ENCODE results near the gene PCDHGC4.

Gene PCDHGC4

GRCh38 chr5:141518618-141519015, 33.8 kb downstream of the PCDHGC4 start:
- Histone ChIP-seq H3K4me1 (ENCODE audit: insufficient read depth, low read length) (peaks cover 39% of the 10 kb centered on the region), H3K27me3 (ENCODE audit: insufficient read depth, low read length) (no peaks in the 10 kb centered on the region), H3K36me3 (ENCODE audit: insufficient read depth, low read length) (peaks cover 29% of the 10 kb centered on the region), H2AFZ (ENCODE audit: low read depth, low read length) (no peak overlapping the region), H3K4me3 (ENCODE audit: low read length) (no peak overlapping the region), H3K9me3 (ENCODE audit: low read length) (no peaks in the 10 kb centered on the region)

- Histone ChIP-seq H3K9me3 (ENCODE audit: low read length) (no peaks in the 10 kb centered on the region), H3K27me3 (ENCODE audit: insufficient read depth, low read length) (no peaks in the 10 kb centered on the region), H3K4me1 (ENCODE audit: insufficient read depth, low read length) (peaks cover 34% of the 10 kb centered on the region), H2AFZ (ENCODE audit: low read depth, low read length) (no peak overlapping the region), H3K4me3 (ENCODE audit: low read length) (no peak overlapping the region), H3K36me3 (ENCODE audit: insufficient read depth, low read length) (peaks cover 35% of the 10 kb centered on the region)
Observed at GRCh38 chr5:141519605-141520565, 35.1 kb downstream of the PCDHGC4 start.

GRCh38 chr5:141521244-141521781, 36.5 kb downstream of the PCDHGC4 start:
- Histone ChIP-seq H3K36me3 (ENCODE audit: insufficient read depth, low read length) (peaks cover 39% of the 10 kb centered on the region), H3K4me1 (ENCODE audit: insufficient read depth, low read length) (peaks cover 32% of the 10 kb centered on the region), H3K4me3 (ENCODE audit: low read length) (no peak overlapping the region), H3K9me3 (ENCODE audit: low read length) (no peaks in the 10 kb centered on the region), H2AFZ (ENCODE audit: low read depth, low read length) (no peak overlapping the region), H3K27me3 (ENCODE audit: insufficient read depth, low read length) (no peaks in the 10 kb centered on the region)

GRCh38 chr5:141522301-141522700, 37.5 kb downstream of the PCDHGC4 start:
- peaks cover 41% of the 10 kb centered on the region for H3K36me3 ChIP-seq (ENCODE audit: insufficient read depth, low read length)
- H3K4me1 ChIP-seq (ENCODE audit: insufficient read depth, low read length), result peaks cover 32% of the 10 kb centered on the region
- no peak overlapping the region for H3K4me3 ChIP-seq (ENCODE audit: low read length)
- H3K9me3 ChIP-seq (ENCODE audit: low read length), result no peaks in the 10 kb centered on the region
- no peak overlapping the region for H2AFZ ChIP-seq (ENCODE audit: low read depth, low read length)
- no peaks in the 10 kb centered on the region for H3K27me3 ChIP-seq (ENCODE audit: insufficient read depth, low read length)

GRCh38 chr5:141523991-141524390, 39.2 kb downstream of the PCDHGC4 start:
- Histone ChIP-seq H3K9me3 (ENCODE audit: low read length) (no peaks in the 10 kb centered on the region), H3K36me3 (ENCODE audit: insufficient read depth, low read length) (peaks cover 47% of the 10 kb centered on the region), H3K4me1 (ENCODE audit: insufficient read depth, low read length) (peaks cover 32% of the 10 kb centered on the region), H3K4me3 (ENCODE audit: low read length) (no peak overlapping the region), H2AFZ (ENCODE audit: low read depth, low read length) (no peak overlapping the region), H3K27me3 (ENCODE audit: insufficient read depth, low read length) (no peaks in the 10 kb centered on the region)

GRCh38 chr5:141524604-141525597, 40.1 kb downstream of the PCDHGC4 start:
- Histone ChIP-seq H3K4me1 (ENCODE audit: insufficient read depth, low read length) (peaks cover 32% of the 10 kb centered on the region), H3K9me3 (ENCODE audit: low read length) (no peaks in the 10 kb centered on the region), H2AFZ (ENCODE audit: low read depth, low read length) (no peak overlapping the region), H3K4me3 (ENCODE audit: low read length) (no peak overlapping the region), H3K27me3 (ENCODE audit: insufficient read depth, low read length) (no peaks in the 10 kb centered on the region), H3K36me3 (ENCODE audit: insufficient read depth, low read length) (peaks cover 50% of the 10 kb centered on the region)

GRCh38 chr5:141525653-141526052, 40.8 kb downstream of the PCDHGC4 start:
- Histone ChIP-seq H3K4me3 (ENCODE audit: low read length) (no peak overlapping the region), H3K36me3 (ENCODE audit: insufficient read depth, low read length) (peaks cover 50% of the 10 kb centered on the region), H3K27me3 (ENCODE audit: insufficient read depth, low read length) (no peaks in the 10 kb centered on the region), H3K9me3 (ENCODE audit: low read length) (no peaks in the 10 kb centered on the region), H3K4me1 (ENCODE audit: insufficient read depth, low read length) (peaks cover 29% of the 10 kb centered on the region), H2AFZ (ENCODE audit: low read depth, low read length) (no peak overlapping the region)

GRCh38 chr5:141527426-141527825, 42.6 kb downstream of the PCDHGC4 start:
- Histone ChIP-seq H3K27me3 (ENCODE audit: insufficient read depth, low read length) (no peaks in the 10 kb centered on the region), H3K4me1 (ENCODE audit: insufficient read depth, low read length) (peaks cover 13% of the 10 kb centered on the region), H2AFZ (ENCODE audit: low read depth, low read length) (no peak overlapping the region), H3K4me3 (ENCODE audit: low read length) (no peak overlapping the region), H3K9me3 (ENCODE audit: low read length) (no peaks in the 10 kb centered on the region), H3K36me3 (ENCODE audit: insufficient read depth, low read length) (peaks cover 52% of the 10 kb centered on the region)

- Histone ChIP-seq H2AFZ (ENCODE audit: low read depth, low read length) (no peak overlapping the region), H3K9me3 (ENCODE audit: low read length) (no peaks in the 10 kb centered on the region), H3K4me1 (ENCODE audit: insufficient read depth, low read length) (peaks cover 13% of the 10 kb centered on the region), H3K4me3 (ENCODE audit: low read length) (no peak overlapping the region), H3K36me3 (ENCODE audit: insufficient read depth, low read length) (peaks cover 56% of the 10 kb centered on the region), H3K27me3 (ENCODE audit: insufficient read depth, low read length) (no peaks in the 10 kb centered on the region)
Observed at GRCh38 chr5:141528291-141528984, 43.6 kb downstream of the PCDHGC4 start.

- Histone ChIP-seq H3K36me3 (ENCODE audit: insufficient read depth, low read length) (peaks cover 55% of the 10 kb centered on the region), H3K9me3 (ENCODE audit: low read length) (no peaks in the 10 kb centered on the region), H3K27me3 (ENCODE audit: insufficient read depth, low read length) (no peaks in the 10 kb centered on the region), H2AFZ (ENCODE audit: low read depth, low read length) (no peak overlapping the region), H3K4me3 (ENCODE audit: low read length) (no peak overlapping the region), H3K4me1 (ENCODE audit: insufficient read depth, low read length) (peaks cover 12% of the 10 kb centered on the region)
Observed at GRCh38 chr5:141529002-141529401, 44.2 kb downstream of the PCDHGC4 start.

- Histone ChIP-seq H2AFZ (ENCODE audit: low read depth, low read length) (no peak overlapping the region), H3K9me3 (ENCODE audit: low read length) (no peaks in the 10 kb centered on the region), H3K27me3 (ENCODE audit: insufficient read depth, low read length) (no peaks in the 10 kb centered on the region), H3K4me3 (ENCODE audit: low read length) (no peak overlapping the region), H3K4me1 (ENCODE audit: insufficient read depth, low read length) (peaks cover 7% of the 10 kb centered on the region), H3K36me3 (ENCODE audit: insufficient read depth, low read length) (peaks cover 53% of the 10 kb centered on the region)
Observed at GRCh38 chr5:141529873-141530272, 45.0 kb downstream of the PCDHGC4 start.

GRCh38 chr5:141532726-141533125, 47.9 kb downstream of the PCDHGC4 start:
- H2AFZ ChIP-seq (ENCODE audit: low read depth, low read length), result no peak overlapping the region
- H3K4me3 ChIP-seq (ENCODE audit: low read length), result no peak overlapping the region
- H3K4me1 ChIP-seq (ENCODE audit: insufficient read depth, low read length), result peaks cover 3% of the 10 kb centered on the region
- H3K9me3 ChIP-seq (ENCODE audit: low read length), result no peaks in the 10 kb centered on the region
- no peaks in the 10 kb centered on the region for H3K27me3 ChIP-seq (ENCODE audit: insufficient read depth, low read length)
- H3K36me3 ChIP-seq (ENCODE audit: insufficient read depth, low read length), result peaks cover 33% of the 10 kb centered on the region

Measured in neuron (in vitro differentiated cells).